T-cell (primary cell): ENCODE measurements around the gene TULP4. TPM values are rescaled to one million over a fixed set of nuclear protein-coding genes. Genes with fewer than 3 reads are reported as not detected.

Source experiments
- ATAC-seq, 4 experiments: fragments of 200-7000 bp in 3 of 4; fragments of 150-1000 bp in 1 of 4; cut with Tn5 transposase; replicated peaks in 1 of 4; 1 replicate in 3 of 4; 2 replicates in 1 of 4; pipeline ENCODE4 v1.10.0; 2021; ENCODE audit warnings: moderate library complexity in 3 of 4, mild to moderate bottlenecking in 2 of 4, moderate number of reproducible peaks in 1 of 4
- CTCF ChIA-PET, 2 donors: fragments of 300-600 bp; sonication (Branson Sonifier 250); formaldehyde crosslinking; loops; one replicate each; lab custom pipeline; 2022; ENCODE audit warnings: antibody characterized with exemption in 2 of 2; lab: Charles Lee
- POLR2A ChIA-PET, 2 donors: fragments of 300-600 bp; sonication (Branson Sonifier 250); formaldehyde crosslinking; loops; one replicate each; lab custom pipeline; 2022; ENCODE audit warnings: antibody characterized with exemption in 2 of 2; lab: Charles Lee
- DNase-seq, 35 experiments: peaks; one replicate each; pipeline versions ENCODE4 v3.0.0 to v3.0.0-alpha.2; 2013 to 2023
- H3K27ac ChIP-seq: one replicate; pipeline ENCODE4 v1.5.1; 2013; ENCODE audit warnings: low read length
- H3K27me3 ChIP-seq, 2 experiments: replicated peaks in 1 of 2; 1 replicate in 1 of 2; 2 replicates in 1 of 2; pipeline versions ENCODE4 v1.6.1 to v1.7.0; 2013; ENCODE audit warnings: low read length in 1 of 2, mixed read lengths in 1 of 2; ENCODE audit not compliant: control insufficient read depth in 2 of 2, insufficient read depth in 2 of 2; ENCODE audit errors: extremely low read depth in 1 of 2
- H3K36me3 ChIP-seq, 2 donors: 1 replicate in 1 of 2; 2 replicates in 1 of 2; pipeline versions ENCODE4 v1.6.1 to v1.7.0; 2013; ENCODE audit warnings: low read length in 1 of 2; ENCODE audit not compliant: control insufficient read depth in 2 of 2, insufficient read depth in 1 of 2; ENCODE audit errors: extremely low read depth in 1 of 2
- H3K4me1 ChIP-seq, 2 experiments: 1 replicate in 1 of 2; 2 replicates in 1 of 2; pipeline versions ENCODE4 v1.6.1 to v1.7.0; 2013; ENCODE audit warnings: low read length in 2 of 2, mixed read lengths in 1 of 2; ENCODE audit not compliant: insufficient read depth in 2 of 2, control insufficient read depth in 1 of 2; ENCODE audit errors: extremely low read depth in 1 of 2
- H3K4me3 ChIP-seq, 2 donors: 1 replicate in 1 of 2; 2 replicates in 1 of 2; pipeline versions ENCODE4 v1.5.1 to v1.7.0; 2013; ENCODE audit warnings: mild to moderate bottlenecking in 2 of 2, low read length in 1 of 2, moderate library complexity in 1 of 2; ENCODE audit not compliant: control insufficient read depth in 1 of 2; ENCODE audit errors: extremely low read depth in 1 of 2
- H3K9me3 ChIP-seq: 2 replicates; pipeline ENCODE4 v1.7.0; 2013
- H3K27ac Mint-ChIP-seq, 2 donors: one replicate each; pipeline ENCODE4 v1.8.0; 2020 to 2021; ENCODE audit warnings: mild to moderate bottlenecking in 2 of 2, mixed read lengths in 2 of 2
- H3K27me3 Mint-ChIP-seq, 2 donors: one replicate each; pipeline ENCODE4 v1.8.0; 2021 to 2022; ENCODE audit warnings: mixed read lengths in 2 of 2
- H3K36me3 Mint-ChIP-seq: one replicate; pipeline ENCODE4 v1.8.0; 2021; ENCODE audit warnings: mixed read lengths
- H3K4me1 Mint-ChIP-seq, 3 donors: one replicate each; pipeline ENCODE4 v1.8.0; 2020 to 2022; ENCODE audit warnings: mixed read lengths in 3 of 3, mild to moderate bottlenecking in 1 of 3
- H3K4me3 Mint-ChIP-seq, 3 donors: one replicate each; pipeline ENCODE4 v1.8.0; 2020 to 2022; ENCODE audit warnings: mild to moderate bottlenecking in 3 of 3, mixed read lengths in 3 of 3, moderate library complexity in 3 of 3
- H3K9me3 Mint-ChIP-seq, 3 donors: one replicate each; pipeline ENCODE4 v1.8.0; 2020 to 2022; ENCODE audit warnings: mixed read lengths in 3 of 3
- WGBS: methylation state at CpG from one replicate; pipeline ENCODE4 v1.1.5; 2013; ENCODE audit warnings: missing lambda C conversion rate; ENCODE audit not compliant: insufficient coverage; 5-methylcytosine and 5-hydroxymethylcytosine counted together
- total RNA-seq, 35 experiments: library from RNA in 6 of 35; stranded (reverse) in 6 of 35; fragments of 120-200 nt in 1 of 35; gene quantifications; one replicate each; pipeline versions ENCODE4 v1.2.1 to v1.2.4 and lab custom pipeline; 2013 to 2026

TULP4 gene, protein sequence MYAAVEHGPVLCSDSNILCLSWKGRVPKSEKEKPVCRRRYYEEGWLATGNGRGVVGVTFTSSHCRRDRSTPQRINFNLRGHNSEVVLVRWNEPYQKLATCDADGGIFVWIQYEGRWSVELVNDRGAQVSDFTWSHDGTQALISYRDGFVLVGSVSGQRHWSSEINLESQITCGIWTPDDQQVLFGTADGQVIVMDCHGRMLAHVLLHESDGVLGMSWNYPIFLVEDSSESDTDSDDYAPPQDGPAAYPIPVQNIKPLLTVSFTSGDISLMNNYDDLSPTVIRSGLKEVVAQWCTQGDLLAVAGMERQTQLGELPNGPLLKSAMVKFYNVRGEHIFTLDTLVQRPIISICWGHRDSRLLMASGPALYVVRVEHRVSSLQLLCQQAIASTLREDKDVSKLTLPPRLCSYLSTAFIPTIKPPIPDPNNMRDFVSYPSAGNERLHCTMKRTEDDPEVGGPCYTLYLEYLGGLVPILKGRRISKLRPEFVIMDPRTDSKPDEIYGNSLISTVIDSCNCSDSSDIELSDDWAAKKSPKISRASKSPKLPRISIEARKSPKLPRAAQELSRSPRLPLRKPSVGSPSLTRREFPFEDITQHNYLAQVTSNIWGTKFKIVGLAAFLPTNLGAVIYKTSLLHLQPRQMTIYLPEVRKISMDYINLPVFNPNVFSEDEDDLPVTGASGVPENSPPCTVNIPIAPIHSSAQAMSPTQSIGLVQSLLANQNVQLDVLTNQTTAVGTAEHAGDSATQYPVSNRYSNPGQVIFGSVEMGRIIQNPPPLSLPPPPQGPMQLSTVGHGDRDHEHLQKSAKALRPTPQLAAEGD (N-terminal part only)
- total RNA-seq (10 to 100 TPM; 62.9 to 85.1 (median 76.1) TPM), total RNA-seq (lab: John Stamatoyannopoulos, UW) (35.1 to 119 (median 86.5) reads per million in 29 experiments)
- total RNA-seq (2013), result 106 TPM

DNA sequence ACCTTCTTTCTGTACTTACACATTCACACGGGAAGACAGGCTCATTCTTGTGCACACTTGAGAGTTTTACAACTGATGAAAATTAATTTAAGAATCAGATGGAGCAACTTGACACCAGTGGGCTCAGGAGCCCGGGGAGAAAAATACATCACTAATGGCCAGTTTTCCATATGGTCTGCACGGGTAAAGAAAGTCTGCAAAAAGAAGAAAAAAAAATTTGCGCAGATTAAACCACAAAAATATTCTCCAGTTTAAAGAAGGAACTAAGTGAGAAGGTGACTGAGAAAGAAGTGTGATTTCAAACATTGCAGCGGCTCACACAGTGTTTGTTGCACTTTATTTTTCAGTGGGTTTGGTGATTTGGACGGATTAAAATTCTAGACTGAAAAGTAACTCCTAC is at the start of gene TULP4:
Gene TULP4, plus strand, starts transcription at position 301 of the 400 bp plus-strand sequence. CDS start 1,552 bp downstream, outside the sequence.
- H3K36me3 Mint-ChIP-seq, result peaks cover 57% of the 10 kb centered on the region
- Histone ChIP-seq H3K27ac (no peak within 1 kb of the TSS), H3K4me1 (no peaks in the 10 kb centered on the region), H3K4me3 (no peak within 1 kb of the TSS), H3K9me3 (no peaks in the 10 kb centered on the region), H3K27me3 (no peaks in the 10 kb centered on the region), H3K36me3 (peaks cover 0 to 20% of the 10 kb centered on the region in 2 donors)
- no peak for ATAC-seq
- H3K4me3 Mint-ChIP-seq, result no peak within 1 kb of the TSS
- 100% methylated on average over 1 of the region's 6 CpGs for WGBS
- peak within 1 kb of the TSS in 1 of 2 donors; percentile 41 for H3K27ac Mint-ChIP-seq
- POLR2A ChIA-PET, result interaction anchor here in 1 of 2 donors (0.7 kb wide), 1 partner anchor 25 kb away, joined by 3 read pairs; no protein-coding TSS in a partner anchor
- H3K9me3 Mint-ChIP-seq, result peaks cover 3 to 6% (median 4%) of the 10 kb centered on the region in 3 donors
- DNase-seq, result no peak
- CTCF ChIA-PET, result no interaction called here
- H3K27me3 Mint-ChIP-seq, result no peaks in the 10 kb centered on the region
- H3K4me1 Mint-ChIP-seq, result peaks cover 10 to 27% (median 15%) of the 10 kb centered on the region in 3 donors

DNA sequence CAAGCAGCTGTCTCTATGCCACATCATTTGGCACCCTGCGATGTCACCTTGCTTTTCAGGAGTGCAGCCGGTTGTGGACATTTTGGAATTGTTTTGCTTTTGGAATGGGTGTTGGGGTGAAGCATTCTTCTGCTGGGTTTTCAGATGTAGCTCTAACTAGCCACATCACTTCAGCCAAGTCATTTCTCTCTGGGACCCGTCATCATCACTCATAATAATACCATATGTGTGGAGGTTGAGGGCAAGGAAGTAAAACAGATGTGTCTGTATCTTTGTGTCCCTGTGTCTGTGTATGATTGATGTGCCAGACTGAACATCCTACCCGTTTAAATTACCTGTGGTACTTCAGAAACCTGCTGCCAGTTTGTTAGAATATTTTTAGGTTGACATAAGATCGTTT is 49.5 kb upstream of the TULP4 start:
- H3K4me1 ChIP-seq, result peaks cover 0 to under 1% of the 10 kb centered on the region in 2 experiments
- H3K4me3 Mint-ChIP-seq, result no peak overlapping the region
- ChIA-PET CTCF (interaction anchor here in 1 of 2 donors (0.9 kb wide), 1 partner anchor 12 kb away, joined by 3 read pairs; no protein-coding TSS in a partner anchor), POLR2A (no interaction called here)
- H3K4me1 Mint-ChIP-seq, result peaks cover 18 to 31% (median 26%) of the 10 kb centered on the region in 3 donors
- H3K36me3 Mint-ChIP-seq, result peaks cover 35% of the 10 kb centered on the region
- no peak overlapping the region for H3K27ac ChIP-seq
- no peaks in the 10 kb centered on the region for H3K27me3 Mint-ChIP-seq
- ATAC-seq, result no peak
- no peak for DNase-seq
- no peaks in the 10 kb centered on the region for H3K36me3 ChIP-seq
- H3K4me3 ChIP-seq, result no peak overlapping the region
- no peak overlapping the region for H3K27ac Mint-ChIP-seq
- WGBS, result 33% methylated on average over 1 of the region's 5 CpGs
- H3K9me3 ChIP-seq, result no peaks in the 10 kb centered on the region
- H3K9me3 Mint-ChIP-seq, result no peaks in the 10 kb centered on the region
- no peaks in the 10 kb centered on the region for H3K27me3 ChIP-seq

DNA sequence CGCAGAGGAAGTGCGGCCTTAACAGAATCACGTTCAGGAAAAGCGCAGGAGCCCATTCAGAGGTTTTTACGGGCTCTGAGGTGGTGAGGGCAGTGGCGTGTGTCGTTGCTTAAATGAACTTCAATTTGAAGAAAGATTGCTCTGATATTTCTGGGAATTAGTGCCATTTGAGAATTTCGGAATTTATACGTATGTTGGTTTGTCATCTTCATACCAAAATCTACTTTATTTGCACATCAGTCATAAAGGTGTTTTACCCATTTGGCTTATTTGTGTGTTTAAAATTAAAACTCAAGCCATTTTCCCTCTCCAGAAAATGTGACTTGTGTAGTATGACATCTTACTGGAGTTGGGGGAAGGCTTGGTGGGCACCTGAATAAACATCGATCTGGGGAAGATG is 48.1 kb upstream of the TULP4 start:
- CTCF ChIA-PET, result interaction anchor here in 1 of 2 donors (0.8 kb wide), 1 partner anchor 26 kb away, joined by 3 read pairs; no protein-coding TSS in a partner anchor
- WGBS, result 100% methylated on average over 7 of the region's 10 CpGs
- no peak overlapping the region for H3K4me3 Mint-ChIP-seq

DNA sequence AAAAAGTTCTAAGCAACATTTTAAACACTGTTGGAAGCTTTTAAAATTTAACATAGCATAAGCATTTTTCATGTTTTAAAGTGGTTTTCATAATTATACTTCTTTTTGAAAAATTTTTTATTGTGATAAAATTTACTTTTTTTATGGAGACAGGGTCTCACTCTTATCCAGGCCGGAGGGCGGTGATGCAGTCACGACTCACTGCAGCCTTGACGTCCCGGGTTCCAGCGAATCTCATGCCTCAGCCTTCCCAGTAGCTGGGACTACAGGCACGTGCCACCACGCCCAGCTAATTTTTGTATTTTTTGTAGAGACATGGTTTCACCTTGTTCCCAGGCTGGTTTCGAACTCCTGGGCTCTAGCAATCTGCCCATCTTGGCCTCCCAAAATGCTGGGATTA is 46.1 kb upstream of the TULP4 start:
- 90% methylated on average over 8 of the region's 9 CpGs for WGBS
- Histone ChIP-seq H3K27me3 (no peaks in the 10 kb centered on the region), H3K4me3 (no peak overlapping the region), H3K9me3 (no peaks in the 10 kb centered on the region), H3K27ac (no peak overlapping the region), H3K36me3 (no peaks in the 10 kb centered on the region), H3K4me1 (peaks cover 6 to 10% of the 10 kb centered on the region in 2 experiments)
- POLR2A ChIA-PET, result interaction anchor here in 1 of 2 donors (0.6 kb wide), 1 partner anchor 40 kb away, joined by 3 read pairs; no protein-coding TSS in a partner anchor
- Mint-ChIP-seq H3K27ac (no peak overlapping the region), H3K36me3 (peaks cover 25% of the 10 kb centered on the region), H3K4me3 (no peak overlapping the region), H3K4me1 (peaks cover 27 to 35% (median 27%) of the 10 kb centered on the region in 3 donors), H3K9me3 (no peaks in the 10 kb centered on the region), H3K27me3 (no peaks in the 10 kb centered on the region)
- DNase-seq, result no peak
- no peak for ATAC-seq
- CTCF ChIA-PET, result no interaction called here

More for the DNA sequence above, 48.1 kb upstream of the TULP4 start:
- peaks cover 30% of the 10 kb centered on the region for H3K36me3 Mint-ChIP-seq
- no peaks in the 10 kb centered on the region for H3K9me3 Mint-ChIP-seq
- Histone ChIP-seq H3K4me1 (no peaks in the 10 kb centered on the region), H3K4me3 (no peak overlapping the region), H3K27me3 (no peaks in the 10 kb centered on the region), H3K27ac (no peak overlapping the region), H3K9me3 (no peaks in the 10 kb centered on the region), H3K36me3 (no peaks in the 10 kb centered on the region)
- H3K4me1 Mint-ChIP-seq, result peaks cover 14 to 23% (median 19%) of the 10 kb centered on the region in 3 donors
- no peaks in the 10 kb centered on the region for H3K27me3 Mint-ChIP-seq
- no peak for DNase-seq
- ATAC-seq, result no peak
- peak overlapping the region in 1 of 2 donors; percentile 28 for H3K27ac Mint-ChIP-seq
- POLR2A ChIA-PET, result interaction anchor here in 1 of 2 donors (0.6 kb wide), 1 partner anchor 13 kb away, joined by 3 read pairs; no protein-coding TSS in a partner anchor

DNA sequence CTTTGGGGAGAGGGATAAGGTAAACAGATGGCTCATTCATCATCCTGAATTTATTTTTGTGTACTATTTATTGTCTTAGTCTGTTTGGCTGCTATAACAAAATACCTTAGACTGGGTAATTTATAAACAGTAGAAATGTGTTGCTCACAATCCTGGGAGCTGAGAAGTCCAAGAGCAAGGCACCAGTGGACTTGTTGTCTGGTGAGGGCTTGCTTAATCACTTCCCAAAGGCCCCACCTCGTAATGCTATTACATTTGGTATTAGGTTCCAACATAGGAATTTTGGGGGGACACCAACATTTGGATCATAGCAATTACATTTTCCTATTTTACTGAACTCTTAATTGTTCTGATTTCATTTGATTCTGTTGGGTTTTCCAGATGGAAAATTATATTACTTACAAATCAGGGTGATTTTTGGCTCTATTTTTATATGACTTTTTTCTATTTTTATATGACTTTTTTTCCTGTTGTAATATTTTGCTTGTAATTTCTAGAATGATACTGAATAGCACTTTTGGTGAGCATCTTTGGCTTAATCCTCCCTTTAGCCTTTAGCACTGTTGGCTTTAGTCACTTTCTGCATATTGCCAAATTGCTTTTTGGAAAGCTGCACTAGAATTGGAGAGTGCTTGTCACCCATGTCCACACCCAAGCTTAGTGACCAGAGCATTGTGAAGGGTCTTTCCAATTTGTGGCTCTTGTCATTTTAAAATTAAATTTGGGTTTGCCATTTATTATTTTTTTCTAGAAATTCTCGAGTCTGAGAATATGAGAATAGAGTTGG is 43.7 kb upstream of the TULP4 start:
- Mint-ChIP-seq H3K27me3 (no peaks in the 10 kb centered on the region), H3K4me1 (peaks cover 33 to 34% (median 34%) of the 10 kb centered on the region in 3 donors), H3K9me3 (no peaks in the 10 kb centered on the region), H3K36me3 (peaks cover 23% of the 10 kb centered on the region), H3K27ac (no peak overlapping the region), H3K4me3 (no peak overlapping the region)
- H3K4me3 ChIP-seq, result no peak overlapping the region
- no peak for ATAC-seq
- WGBS, result no CpG with 5 or more reads among the region's 2 CpGs
- H3K4me1 ChIP-seq, result peaks cover 8 to 16% of the 10 kb centered on the region in 2 experiments
- ChIA-PET POLR2A (interaction anchor here (0.6 to 0.7 kb wide), 3 partner anchors 10 to 381 kb away, joined by 3 to 10 read pairs (median 5); partner anchors contain the start of gene SYTL3 (in 1 of the 2)), CTCF (no interaction called here)
- H3K27ac ChIP-seq, result no peak overlapping the region
- H3K27me3 ChIP-seq, result no peaks in the 10 kb centered on the region
- DNase-seq, result no peak
- H3K9me3 ChIP-seq, result no peaks in the 10 kb centered on the region
- H3K36me3 ChIP-seq, result peaks cover 0 to 10% of the 10 kb centered on the region in 2 donors
